MM.1S (cell line): ENCODE results near the gene CCT5.

Source experiments
- EZH2 ChIP-seq: fragments of 300-600 bp; sonication (generic); optimal IDR thresholded peaks from 2 replicates; pipeline ENCODE3; 2017; ENCODE audit warnings: low read depth, mild to moderate bottlenecking, antibody characterized with exemption, low read length, mixed read lengths
- EZH2phosphoT487 ChIP-seq: fragments of 300-600 bp; sonication (generic); IDR thresholded peaks from 2 replicates; pipeline ENCODE4 v1.6.1; 2018; ENCODE audit warnings: antibody characterized with exemption, low read length
- TF ChIP-seq, protein P1 (sequence below): fragments of 300-600 bp; sonication (generic); IDR thresholded peaks from 2 replicates; pipeline ENCODE4 v1.5.1; 2016; ENCODE audit warnings: antibody characterized with exemption, low read length, mixed read lengths

DNA sequence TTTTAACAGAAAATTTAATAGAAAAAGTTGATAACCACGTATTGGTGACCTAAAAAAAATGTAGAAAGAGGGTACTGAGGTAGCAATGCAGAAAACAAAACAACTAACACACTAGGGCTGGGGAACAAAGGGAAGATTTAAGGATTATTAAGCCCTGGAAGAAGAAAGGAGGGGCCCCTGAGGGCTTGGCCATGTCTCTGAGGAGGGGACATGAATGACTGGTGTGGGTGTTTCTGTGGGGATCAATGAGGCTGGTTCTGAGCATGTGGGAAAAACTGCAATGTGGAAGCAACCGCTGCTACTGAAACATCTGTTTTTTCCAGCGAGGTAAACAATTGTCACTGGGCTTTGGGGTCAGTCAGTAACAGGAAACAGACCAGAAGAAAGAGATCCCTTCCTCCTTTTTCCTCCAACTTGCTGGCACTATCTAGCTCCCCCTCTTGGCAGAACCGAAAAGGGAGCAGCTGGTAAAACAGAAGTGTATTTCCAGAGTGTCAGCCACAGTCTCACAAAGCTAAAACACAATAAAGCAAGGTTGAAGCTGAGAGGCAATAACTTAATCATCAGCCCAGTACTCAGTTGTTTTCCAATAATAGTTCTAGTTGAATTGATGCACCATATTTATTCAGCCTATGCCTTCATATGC lies 48.7 kb upstream of the CCT5 start:
- TF ChIP-seq EZH2: no peak
- TF ChIP-seq, protein P1, sequence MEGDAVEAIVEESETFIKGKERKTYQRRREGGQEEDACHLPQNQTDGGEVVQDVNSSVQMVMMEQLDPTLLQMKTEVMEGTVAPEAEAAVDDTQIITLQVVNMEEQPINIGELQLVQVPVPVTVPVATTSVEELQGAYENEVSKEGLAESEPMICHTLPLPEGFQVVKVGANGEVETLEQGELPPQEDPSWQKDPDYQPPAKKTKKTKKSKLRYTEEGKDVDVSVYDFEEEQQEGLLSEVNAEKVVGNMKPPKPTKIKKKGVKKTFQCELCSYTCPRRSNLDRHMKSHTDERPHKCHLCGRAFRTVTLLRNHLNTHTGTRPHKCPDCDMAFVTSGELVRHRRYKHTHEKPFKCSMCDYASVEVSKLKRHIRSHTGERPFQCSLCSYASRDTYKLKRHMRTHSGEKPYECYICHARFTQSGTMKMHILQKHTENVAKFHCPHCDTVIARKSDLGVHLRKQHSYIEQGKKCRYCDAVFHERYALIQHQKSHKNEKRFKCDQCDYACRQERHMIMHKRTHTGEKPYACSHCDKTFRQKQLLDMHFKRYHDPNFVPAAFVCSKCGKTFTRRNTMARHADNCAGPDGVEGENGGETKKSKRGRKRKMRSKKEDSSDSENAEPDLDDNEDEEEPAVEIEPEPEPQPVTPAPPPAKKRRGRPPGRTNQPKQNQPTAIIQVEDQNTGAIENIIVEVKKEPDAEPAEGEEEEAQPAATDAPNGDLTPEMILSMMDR: peak; percentile 12; the same call in 1 of the 2 replicates
- no peak for TF ChIP-seq EZH2phosphoT487
